Measurements from ENCODE around the gene ZNF304. TPM values are rescaled to one million over a fixed set of nuclear protein-coding genes. Genes with fewer than 3 reads are reported as not detected.
"Not testable (repeated sequence)": the region's sequence is repeated elsewhere in the genome, so short reads cannot be mapped to it uniquely, and the experiment has no call there.

Gene ZNF304
- total RNA-seq, 2 donors from 2014 or later = 7.2 to 12.9 TPM

GRCh38 chr19:57351867-57352266 is 796 bp downstream of the ZNF304 start:
- no peak for DNase-seq
- ATAC-seq = peak in 1 of 2 donors; percentile 6
- intact Hi-C loops (cut with DNase I) = loop anchor here in 1 of 2 donors (10.0 kb wide), 1 partner anchor 67 kb away; the partner anchor contains the start of gene ZNF460

GRCh38 chr19:57355916-57356315 is 4.8 kb downstream of the ZNF304 start:
- ATAC-seq (no peak), DNase-seq (no peak)
- intact Hi-C loops (cut with DNase I) = loop anchor here in 1 of 2 donors (5.0 to 10.0 kb wide), 2 partner anchors 34 to 71 kb away; partner anchors contain the start of genes ZNF460 and ZNF543

- ATAC-seq (no peak), DNase-seq (no peak)
- intact Hi-C loops (cut with DNase I) = loop anchor here in 1 of 2 donors (5.0 to 10.0 kb wide), 2 partner anchors 35 to 73 kb away; partner anchors contain the start of genes ZNF460 and ZNF543
Observed at GRCh38 chr19:57357406-57357805, 6.3 kb downstream of the ZNF304 start.

GRCh38 chr19:57359300-57359699 is 8.2 kb downstream of the ZNF304 start:
- intact Hi-C loops (cut with DNase I) = loop anchor here in 1 of 2 donors (5.0 to 10.0 kb wide), 2 partner anchors 37 to 74 kb away; partner anchors contain the start of genes ZNF460 and ZNF543
- no peak for ATAC-seq

GRCh38 chr19:57362419-57362818 is 11.3 kb downstream of the ZNF304 start:
- no peak for ATAC-seq
- no peak for DNase-seq
- intact Hi-C loops (cut with DNase I) = no loop called here

More at GRCh38 chr19:57359300-57359699, 8.2 kb downstream of the ZNF304 start:
- no peak for DNase-seq

- peak; percentile 99 for DNase-seq
- peak; percentile 98 for ATAC-seq
- intact Hi-C loops (cut with DNase I) = no loop called here
Observed at GRCh38 chr19:57362997-57363687, 12.1 kb downstream of the ZNF304 start, which contains the start of the genes TRAPPC2B and ZNF547. Gene TRAPPC2B, plus strand, starts transcription at chr19:57363551. Its CDS starts 1,283 bp downstream, at chr19:57364834. Gene ZNF547, plus strand, starts transcription at chr19:57363551. Its CDS starts 5,005 bp downstream, at chr19:57368556.

- intact Hi-C loops (cut with DNase I) = loop anchor here in 1 of 2 donors (2.0 kb wide), 1 partner anchor 25 kb away; the partner anchor contains the start of gene ZNF548
Observed at GRCh38 chr19:57363688-57364181, 12.7 kb downstream of the ZNF304 start.

GRCh38 chr19:57366776-57367175 is 15.7 kb downstream of the ZNF304 start:
- DNase-seq (no peak), ATAC-seq (no peak)
- intact Hi-C loops (cut with DNase I) = no loop called here

More at GRCh38 chr19:57363688-57364181, 12.7 kb downstream of the ZNF304 start:
- ATAC-seq = peak; percentile 3 to 7
- DNase-seq = no peak

GRCh38 chr19:57374179-57374578 is 23.1 kb downstream of the ZNF304 start:
- ATAC-seq (no peak), DNase-seq (no peak)
- intact Hi-C loops (cut with DNase I) = no loop called here

GRCh38 chr19:57374647-57375046 is 23.6 kb downstream of the ZNF304 start:
- DNase-seq; intact Hi-C loops (cut with DNase I); ATAC-seq: not testable (repeated sequence)

- intact Hi-C loops (cut with DNase I) = no loop called here
- DNase-seq (no peak), ATAC-seq (no peak)
Observed at GRCh38 chr19:57376151-57376550, 25.1 kb downstream of the ZNF304 start.

GRCh38 chr19:57377498-57378146 is 26.6 kb downstream of the ZNF304 start:
- ATAC-seq = no peak
- intact Hi-C loops (cut with DNase I) = no loop called here
- no peak for DNase-seq

GRCh38 chr19:57380923-57381322 is 29.9 kb downstream of the ZNF304 start:
- no peak for DNase-seq
- intact Hi-C loops (cut with DNase I) = no loop called here
- no peak for ATAC-seq

- ATAC-seq (no peak), DNase-seq (no peak)
- intact Hi-C loops (cut with DNase I) = no loop called here
Observed at GRCh38 chr19:57382806-57383488, 31.9 kb downstream of the ZNF304 start.

GRCh38 chr19:57389194-57389729 is 38.2 kb downstream of the ZNF304 start:
- ATAC-seq = no peak
- no peak for DNase-seq
- intact Hi-C loops (cut with DNase I) = loop anchor here in 1 of 2 donors (2.0 kb wide), 1 partner anchor 24 kb away; no protein-coding TSS in a partner anchor

- DNase-seq = peak; percentile 98
- intact Hi-C loops (cut with DNase I) = loop anchor here in 1 of 2 donors (2.0 kb wide), 1 partner anchor 25 kb away; no protein-coding TSS in a partner anchor
- ATAC-seq = peak; percentile 100
Observed at GRCh38 chr19:57389730-57390598, 38.9 kb downstream of the ZNF304 start, which contains the start of gene ZNF548. Gene ZNF548, plus strand, starts transcription at chr19:57389854. Its CDS starts 246 bp downstream, at chr19:57390100.

GRCh38 chr19:57395710-57396109 is 44.6 kb downstream of the ZNF304 start:
- ATAC-seq (peak in 1 of 2 donors; percentile 14), DNase-seq (no peak)
- intact Hi-C loops (cut with DNase I) = no loop called here

GRCh38 chr19:57398868-57399267 is 47.8 kb downstream of the ZNF304 start:
- DNase-seq (no peak), ATAC-seq (no peak)
- intact Hi-C loops (cut with DNase I) = no loop called here

All from left cardiac atrium (tissue), 4 donors.